Measurements from ENCODE around the gene EXOC3. TPM values are rescaled to one million over a fixed set of nuclear protein-coding genes. Genes with fewer than 3 reads are reported as not detected.

EXOC3 gene
- 10 to 100 TPM; 49.5 to 87.5 (median 59.0) TPM for total RNA-seq

GRCh38 chr5:442335-443238 is at the start of gene EXOC3:
EXOC3 (plus strand) TSS chr5:443176; CDS start chr5:446206, 3,030 bp downstream.
- intact Hi-C loops (cut with DNase I; ENCODE audit: low total_unique reads): no loop called here
- peak in 1 of 2 donors; percentile 92 for DNase-seq (ENCODE audit: low spot score in 2 of 2)
- no peak for TF ChIP-seq CTCF (IDR thresholded peaks at IDR 0.05)
- TF ChIP-seq POLR2A (IDR thresholded peaks at IDR 0.05): peak in 1 of 2 donors; percentile 10
- peak within 1 kb of the TSS; percentile 63 for H3K4me3 ChIP-seq (ENCODE audit: low read depth, poor library complexity, severe bottlenecking)
- 3% methylated on average over 50 to 59 of the region's 73 CpGs for WGBS, 2 donors

GRCh38 chr5:393846-394275 is 49.1 kb upstream of the EXOC3 start:
- 84 to 91% methylated on average over 10 of the region's 10 CpGs for WGBS, 2 donors
- no peak for TF ChIP-seq CTCF (IDR thresholded peaks at IDR 0.05)
- intact Hi-C loops (cut with DNase I; ENCODE audit: low total_unique reads): no loop called here
- peak in 1 of 2 donors; percentile 56 for DNase-seq (ENCODE audit: low spot score in 2 of 2)
- no peak overlapping the region for H3K4me3 ChIP-seq (ENCODE audit: low read depth, poor library complexity, severe bottlenecking)

GRCh38 chr5:394671-395155 is 48.3 kb upstream of the EXOC3 start:
- WGBS, 2 donors: 58 to 60% methylated on average over 14 to 18 of the region's 18 CpGs
- intact Hi-C loops (cut with DNase I; ENCODE audit: low total_unique reads): no loop called here
- DNase-seq (ENCODE audit: low spot score in 2 of 2): peak in 1 of 2 donors; percentile 82
- no peak overlapping the region for H3K4me3 ChIP-seq (ENCODE audit: low read depth, poor library complexity, severe bottlenecking)
- TF ChIP-seq POLR2A (IDR thresholded peaks at IDR 0.05): no peak
- no peak for TF ChIP-seq CTCF (IDR thresholded peaks at IDR 0.05)

GRCh38 chr5:395156-395920 is 47.6 kb upstream of the EXOC3 start:
- WGBS, 2 donors: 68 to 69% methylated on average over 20 to 21 of the region's 21 CpGs
- H3K4me3 ChIP-seq (ENCODE audit: low read depth, poor library complexity, severe bottlenecking): no peak overlapping the region
- TF ChIP-seq POLR2A (IDR thresholded peaks at IDR 0.05): no peak
- TF ChIP-seq CTCF (IDR thresholded peaks at IDR 0.05): no peak
- intact Hi-C loops (cut with DNase I; ENCODE audit: low total_unique reads): no loop called here
- peak; percentile 17 to 86 for DNase-seq (ENCODE audit: low spot score in 2 of 2)

- TF ChIP-seq CTCF (IDR thresholded peaks at IDR 0.05) (no peak), POLR2A (IDR thresholded peaks at IDR 0.05) (no peak)
- WGBS, 2 donors: 88 to 89% methylated on average over 17 of the region's 17 CpGs
- DNase-seq (ENCODE audit: low spot score in 2 of 2): peak; percentile 10 to 82
- no peak overlapping the region for H3K4me3 ChIP-seq (ENCODE audit: low read depth, poor library complexity, severe bottlenecking)
- intact Hi-C loops (cut with DNase I; ENCODE audit: low total_unique reads): no loop called here
These were observed 47.0 kb upstream of the EXOC3 start for GRCh38 chr5:395921-396530.
